GM21528 (cell line): ENCODE data around the gene PGAM5.

Experiments
- ATAC-seq: cut with Tn5 transposase; IDR thresholded peaks from one replicate; pipeline ENCODE4 v1.9.1; 2021; ENCODE audit warnings: mild to moderate bottlenecking, moderate library complexity; ENCODE audit not compliant: unreplicated experiment, low FRiP score

The PGAM5 gene

GRCh38 chr12:132710405-132711079, at the start of gene PGAM5:
Gene PGAM5 (plus strand): TSS chr12:132710842. CDS start chr12:132710877, 35 bp downstream.
- ATAC-seq, result peak; percentile 76

DNA sequence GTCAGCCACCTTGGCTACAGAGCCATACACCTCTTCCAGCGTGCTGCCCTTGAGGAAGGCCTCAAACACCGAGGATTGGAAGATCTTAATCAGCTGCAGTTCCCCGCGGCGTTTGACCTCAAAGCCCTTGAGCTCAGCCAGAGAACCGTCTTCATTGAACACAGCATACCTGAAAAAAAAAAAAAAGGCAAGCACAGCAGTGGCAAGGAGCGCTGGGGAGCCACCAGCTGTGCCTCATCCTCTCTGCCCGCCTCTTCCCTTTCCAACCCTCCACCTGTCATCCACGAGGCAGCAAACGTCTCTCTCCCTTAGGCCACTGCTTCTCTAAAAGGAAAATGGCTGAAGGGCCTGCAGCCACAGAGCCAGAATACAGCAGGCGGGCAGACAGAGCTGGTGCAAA, 49.6 kb upstream of the PGAM5 start:
- no peak for ATAC-seq

GRCh38 chr12:132661972-132662371, 48.7 kb upstream of the PGAM5 start:
- no peak for ATAC-seq

DNA sequence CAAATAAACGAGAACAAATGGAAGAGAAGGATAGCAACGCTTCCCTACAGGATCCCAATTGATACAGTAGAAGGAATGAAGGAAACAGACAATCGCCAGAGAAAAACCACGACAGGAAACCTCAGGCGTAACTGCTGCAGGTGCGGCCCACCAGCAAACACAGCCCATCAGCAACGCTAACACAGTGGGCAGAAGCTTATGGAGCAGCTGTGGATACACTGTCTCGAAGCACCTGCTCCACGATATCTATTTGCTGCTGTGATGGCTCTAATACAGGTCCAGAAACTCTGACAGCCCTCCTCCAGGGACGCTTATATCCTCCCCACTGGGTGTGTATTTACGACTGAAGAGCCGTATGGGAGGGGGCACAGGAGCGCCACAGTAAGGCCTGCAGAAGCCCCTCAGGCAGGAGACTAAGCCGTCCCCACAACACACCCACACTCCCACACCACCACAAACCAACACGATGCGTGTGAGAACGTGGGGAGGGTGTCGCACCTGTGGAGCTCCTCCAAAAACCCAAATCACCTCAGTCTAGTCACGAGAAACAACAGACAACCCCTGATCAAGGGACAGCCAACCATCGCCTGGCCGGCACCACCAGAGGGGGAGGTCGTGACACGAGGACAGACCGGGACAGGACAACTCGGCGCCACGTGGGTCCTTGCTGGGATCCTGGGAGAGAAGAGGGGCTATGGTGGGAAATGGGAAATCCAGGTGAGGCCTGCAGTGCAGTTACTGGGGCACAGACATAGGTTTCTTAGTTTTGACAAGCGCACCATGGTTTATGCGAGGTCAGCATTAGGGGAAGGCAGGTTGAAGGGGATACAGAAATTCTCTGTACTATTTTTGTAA, 47.5 kb upstream of the PGAM5 start:
- ATAC-seq, result no peak

DNA sequence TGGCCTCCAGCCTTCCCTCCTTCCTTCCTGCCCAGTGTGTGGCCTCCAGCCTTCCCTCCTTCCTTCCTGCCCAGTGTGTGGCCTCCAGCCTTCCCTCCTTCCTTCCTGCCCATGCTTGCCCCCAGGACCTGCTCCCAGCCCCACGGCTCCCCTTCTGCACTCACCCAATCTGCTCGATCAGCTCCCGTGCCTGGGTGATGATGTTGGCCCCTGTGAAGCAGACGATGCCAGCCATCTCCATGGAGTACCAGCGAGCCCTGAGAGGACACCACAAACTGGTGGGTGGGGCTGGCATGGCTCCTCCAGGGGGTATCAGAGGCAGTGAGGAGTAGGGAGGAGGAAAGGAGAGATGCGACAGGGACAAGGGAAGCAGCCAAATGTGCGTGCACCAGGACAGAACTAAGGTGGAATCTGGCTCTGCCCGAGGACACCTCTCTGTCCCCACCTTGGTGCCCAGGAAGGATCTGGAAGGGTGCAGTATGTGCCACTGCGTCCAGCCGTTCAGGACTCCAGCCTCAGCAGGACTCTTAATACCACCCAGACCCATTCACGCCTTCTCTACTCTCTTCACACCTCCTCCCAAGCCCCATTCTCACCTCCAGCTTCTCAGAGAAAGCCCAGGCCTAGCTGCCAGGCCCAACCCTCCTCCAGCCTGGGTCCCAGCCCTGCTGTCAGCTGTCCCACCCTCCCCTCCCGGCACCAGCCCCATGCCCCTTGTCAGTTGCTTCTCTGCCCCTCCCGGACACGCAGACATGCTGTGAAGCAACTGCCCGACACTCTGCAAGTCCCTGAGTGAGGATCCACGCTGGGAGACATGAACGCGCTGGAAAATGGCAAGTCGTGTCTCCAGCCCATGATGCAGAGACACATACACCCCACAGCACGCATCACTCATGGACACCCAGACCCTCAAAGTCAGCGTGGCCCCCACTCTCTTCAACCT, 46.2 kb upstream of the PGAM5 start:
- ATAC-seq, result no peak

GRCh38 chr12:132665149-132665491, 45.5 kb upstream of the PGAM5 start:
- no peak for ATAC-seq

DNA sequence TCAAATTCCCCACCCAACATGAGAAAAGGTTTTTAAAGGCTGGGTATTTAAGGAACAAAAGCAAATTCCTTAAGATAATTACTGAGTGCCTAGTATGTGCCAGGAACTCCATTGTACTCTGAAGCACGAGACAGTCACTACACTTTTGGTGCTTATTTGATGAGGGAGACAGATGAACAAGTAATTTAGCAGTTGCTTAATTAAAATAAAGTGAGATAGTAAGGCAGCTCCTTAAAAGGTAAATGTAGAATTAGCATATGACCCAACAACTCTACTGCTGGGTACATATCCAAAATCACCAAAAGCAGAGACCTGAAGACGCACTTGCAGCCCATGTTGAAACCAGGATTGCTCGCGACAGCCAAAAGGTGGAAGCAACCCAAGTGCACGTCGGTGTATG, 44.8 kb upstream of the PGAM5 start:
- ATAC-seq, result no peak

DNA sequence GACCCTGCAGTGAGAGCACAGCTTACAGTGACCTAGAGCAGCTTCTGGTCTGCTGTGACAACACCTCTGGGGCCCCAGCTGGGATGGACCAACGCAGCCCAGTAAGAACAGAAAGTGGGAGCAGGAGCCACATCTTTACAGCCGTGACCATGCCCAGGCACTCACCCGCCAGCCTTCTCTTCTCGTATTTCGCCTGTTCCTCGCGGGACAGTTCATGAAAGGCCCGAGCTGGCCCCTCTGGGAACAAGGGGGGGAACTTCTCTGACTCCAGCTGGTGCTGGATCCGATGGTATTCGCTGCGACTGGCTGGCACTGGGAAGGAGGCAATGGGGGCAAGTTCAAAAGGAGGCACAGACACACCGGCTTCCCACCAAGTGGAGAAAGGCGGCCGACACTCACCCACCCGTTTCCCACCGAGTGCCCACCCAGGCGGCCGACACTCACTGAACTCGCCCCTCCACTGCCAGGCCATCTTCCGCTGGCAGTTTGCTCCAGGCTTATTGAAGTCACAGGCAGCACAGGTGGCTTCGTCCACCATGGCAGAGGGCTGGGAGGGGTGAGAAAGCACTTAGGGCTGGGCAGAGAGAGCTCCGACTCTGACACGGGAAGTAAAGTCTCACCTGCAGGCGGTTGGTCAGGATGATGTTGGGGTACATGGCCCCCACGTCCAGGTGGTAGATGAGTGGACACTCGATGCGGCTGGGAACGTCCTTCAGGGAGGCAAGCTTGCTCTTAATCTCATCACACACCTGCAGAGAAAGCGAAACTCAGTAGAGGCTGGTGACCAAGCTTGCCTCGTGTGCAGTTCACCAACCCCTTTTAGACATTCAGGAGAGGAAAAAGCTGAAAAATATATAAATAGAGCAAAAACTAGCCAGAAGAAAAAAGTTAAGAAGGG, 42.2 kb upstream of the PGAM5 start:
- no peak for ATAC-seq

DNA sequence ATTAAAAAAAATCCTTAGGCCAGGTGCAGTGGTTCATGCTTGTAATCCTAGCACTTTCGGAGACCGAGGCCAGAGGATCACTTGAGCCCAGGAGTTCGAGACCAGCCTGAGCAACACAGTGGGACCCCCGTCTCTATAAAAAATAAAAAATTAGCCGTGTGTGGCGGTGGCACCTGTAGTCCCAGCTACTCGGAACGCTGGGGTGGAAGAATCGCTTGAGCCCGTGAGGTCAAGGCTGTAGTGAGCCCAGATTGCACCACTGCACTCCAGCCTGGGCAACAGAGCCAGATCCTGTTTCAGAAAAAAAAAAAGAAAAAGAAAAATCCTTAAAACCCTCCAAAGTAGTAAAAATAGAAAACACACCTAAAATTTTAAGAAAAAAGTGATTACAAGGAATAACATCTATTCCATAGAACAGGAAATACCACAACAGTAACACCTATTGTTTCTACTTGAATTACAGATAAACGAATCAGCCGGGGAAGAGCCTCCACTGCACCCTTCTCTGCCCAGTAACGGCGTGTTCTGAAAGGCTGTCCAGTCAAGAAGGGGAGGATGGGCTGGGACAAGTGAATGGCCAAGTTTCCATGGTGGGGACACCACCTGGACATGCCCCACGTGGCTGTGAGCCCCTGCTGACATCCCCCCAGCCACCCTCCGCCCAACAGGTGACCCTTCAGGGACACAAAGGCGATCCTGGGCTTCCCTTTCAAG, 41.3 kb upstream of the PGAM5 start:
- no peak for ATAC-seq

- ATAC-seq, result no peak
Observed at GRCh38 chr12:132672116-132672515, 38.5 kb upstream of the PGAM5 start.

DNA sequence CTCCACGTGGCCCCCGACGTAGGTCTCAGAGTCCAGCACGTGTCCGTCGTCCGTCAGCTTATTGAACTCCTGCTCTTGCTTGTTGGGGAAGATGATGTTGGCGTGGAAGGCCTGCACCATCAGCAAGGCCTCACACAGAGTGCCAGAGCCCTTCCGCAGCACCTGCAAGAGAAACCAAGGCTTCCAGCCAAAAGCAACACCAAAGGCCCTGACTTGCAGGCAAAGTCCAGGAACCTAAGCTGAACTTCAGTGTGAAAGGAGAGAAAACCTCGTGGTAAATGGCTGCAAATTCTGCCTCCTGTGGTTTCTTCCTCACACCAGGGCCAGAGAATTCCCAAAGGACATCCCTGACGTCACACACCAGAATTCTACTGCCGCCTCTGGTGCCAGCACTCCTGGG, 38.0 kb upstream of the PGAM5 start:
- ATAC-seq, result no peak

GRCh38 chr12:132673288-132674179, 37.1 kb upstream of the PGAM5 start:
- ATAC-seq, result no peak

DNA sequence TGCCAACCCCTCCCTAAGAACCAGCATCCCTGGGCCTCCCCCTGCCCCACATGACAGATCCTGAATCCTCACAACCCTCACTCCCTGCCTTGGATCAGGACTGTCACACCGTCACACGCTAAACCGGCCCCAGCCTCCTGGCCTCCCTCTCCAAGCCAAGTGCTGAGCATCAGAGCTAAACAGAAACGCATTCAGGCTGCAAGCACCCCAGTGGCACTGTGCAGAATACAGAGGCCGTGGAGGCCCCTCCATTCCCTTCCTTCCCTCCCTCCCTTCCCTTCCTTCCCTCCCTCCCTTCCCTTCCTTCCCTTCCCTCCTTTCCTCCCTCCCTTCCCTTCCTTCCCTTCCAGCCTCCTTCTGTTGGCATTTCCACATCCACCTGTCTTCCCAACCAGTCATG, 36.1 kb upstream of the PGAM5 start:
- ATAC-seq, result no peak

- no peak for ATAC-seq
Observed at GRCh38 chr12:132675757-132676432, 34.7 kb upstream of the PGAM5 start.

GRCh38 chr12:132677492-132677891, 33.1 kb upstream of the PGAM5 start:
- ATAC-seq, result no peak

DNA sequence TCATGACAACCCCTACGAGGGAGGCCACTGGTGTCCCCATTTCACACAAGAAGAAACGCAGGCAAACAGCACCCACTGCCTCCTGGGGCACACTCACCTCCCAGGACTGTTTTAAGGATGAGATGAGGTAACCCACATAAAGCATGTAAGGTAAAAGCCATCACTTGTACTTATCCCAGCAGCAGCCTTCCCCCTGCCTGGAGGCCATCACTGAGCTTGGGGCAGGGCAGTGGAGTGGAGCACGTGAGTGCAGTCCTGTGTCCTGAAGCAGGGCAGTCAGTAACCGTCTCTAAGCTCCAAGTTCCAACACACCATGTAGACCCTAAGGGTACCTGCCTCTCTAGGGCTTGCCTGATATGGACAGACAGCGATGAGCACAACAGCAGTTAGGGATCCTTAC, 25.2 kb upstream of the PGAM5 start:
- ATAC-seq, result no peak

GRCh38 chr12:132686825-132687210, 23.8 kb upstream of the PGAM5 start:
- ATAC-seq, result peak; percentile 53
